HCT116 (cell line): ENCODE results near the gene OPCML. TPM values are rescaled to one million over a fixed set of nuclear protein-coding genes. Genes with fewer than 3 reads are reported as not detected.

Experiments
- ATAC-seq: fragments of 200-7000 bp; cut with Tn5 transposase; 2 replicates; pipeline ENCODE4 v1.9.1; 2020; ENCODE audit warnings: mild to moderate bottlenecking, moderate library complexity
- BruUV-seq: library from RNA; stranded (reverse); fragments of 400-500 nt; replicated peaks from 2 replicates; lab custom pipeline; 2021; lab: Mats Ljungman, UMichigan
- CTCF ChIA-PET: fragments of 300-600 bp; sonication (Branson Sonifier 250); formaldehyde crosslinking; loops from one replicate; lab custom pipeline; 2021; ENCODE audit warnings: antibody characterized with exemption; lab: Charles Lee
- POLR2A ChIA-PET: fragments of 300-600, 350-600 bp; sonication (Branson Sonifier 250); formaldehyde crosslinking; loops from one replicate; lab custom pipeline; 2021; ENCODE audit warnings: antibody characterized with exemption; lab: Charles Lee
- RAD21 ChIA-PET, 2 experiments: fragments of 300-600 bp; sonication (Branson Sonifier 250); formaldehyde crosslinking; loops; one replicate each; lab custom pipeline; 2023; ENCODE audit warnings: low total read pairs in 2 of 2; ENCODE audit not compliant: uncharacterized antibody in 2 of 2, unreplicated experiment in 2 of 2, low non-redundant PET in 1 of 2; lab: Charles Lee
- DNase-seq: peaks from one replicate; pipeline ENCODE4 v3.0.0-alpha.2; 2010; ENCODE audit warnings: low read depth, low spot score
- H2AFZ ChIP-seq: fragments of 200-600 bp; shearing (Covaris generic), sonication (generic); 2 replicates; pipeline ENCODE4 v1.6.1; 2017; ENCODE audit warnings: low read depth, mixed run types, mixed read lengths, antibody characterized with exemption, low read length; ENCODE audit not compliant: poor library complexity, severe bottlenecking
- H3K27ac ChIP-seq: 2 replicates; pipeline ENCODE4 v1.5.1; 2012; ENCODE audit warnings: low read depth, low read length
- H3K27me3 ChIP-seq: fragments of 200-600 bp; sonication (generic); 2 replicates; pipeline ENCODE4 v1.6.1; 2016; ENCODE audit warnings: mixed run types, low read length, mixed read lengths; ENCODE audit not compliant: insufficient read depth
- H3K36me3 ChIP-seq, 2 experiments: fragments of 200-500 bp in 1 of 2; fragments of 200-600 bp in 1 of 2; sonication (Bioruptor generic) in 1 of 2; sonication (generic) in 1 of 2; 2 replicates each; pipeline versions ENCODE4 v1.5.1 to v1.6.1; 2014 to 2016; ENCODE audit warnings: low read length in 2 of 2, inconsistent platforms in 1 of 2, mixed read lengths in 1 of 2, mixed run types in 1 of 2; ENCODE audit not compliant: insufficient read depth in 2 of 2, control insufficient read depth in 1 of 2
- H3K4me1 ChIP-seq, 2 experiments: fragments of 200-600 bp in 1 of 2; sonication (generic) in 1 of 2; 2 replicates each; pipeline versions ENCODE4 v1.5.1 to v1.6.1; 2012 to 2017; ENCODE audit warnings: low read length in 2 of 2, inconsistent platforms in 1 of 2, mild to moderate bottlenecking in 1 of 2, mixed read lengths in 1 of 2, mixed run types in 1 of 2, moderate library complexity in 1 of 2; ENCODE audit not compliant: insufficient read depth in 2 of 2, control insufficient read depth in 1 of 2
- H3K4me2 ChIP-seq: fragments of 200-600 bp; sonication (generic); 2 replicates; pipeline ENCODE4 v1.6.1; 2017; ENCODE audit warnings: mixed run types, low read length, mixed read lengths
- H3K4me3 ChIP-seq, 2 experiments: fragments of 200-600 bp in 1 of 2; sonication (generic) in 1 of 2; replicated peaks in 1 of 2; 2 replicates each; pipeline ENCODE4 v1.5.1; 2011 to 2016; ENCODE audit warnings: low read length in 2 of 2, control low read depth in 1 of 2, low read depth in 1 of 2, mild to moderate bottlenecking in 1 of 2, mixed read lengths in 1 of 2, mixed run types in 1 of 2
- H3K79me2 ChIP-seq: fragments of 200-600 bp; sonication (generic); 2 replicates; pipeline ENCODE4 v1.6.1; 2017; ENCODE audit warnings: mild to moderate bottlenecking, mixed run types, low read length, moderate library complexity, mixed read lengths; ENCODE audit not compliant: insufficient read depth
- H3K9ac ChIP-seq: fragments of 200-600 bp; sonication (generic); 2 replicates; pipeline ENCODE4 v1.6.1; 2016; ENCODE audit warnings: low read length, mixed read lengths
- H3K9me2 ChIP-seq: fragments of 200-600 bp; sonication (generic), shearing (Covaris generic); 2 replicates; pipeline ENCODE4 v1.6.1; 2017; ENCODE audit warnings: mixed run types, mild to moderate bottlenecking, moderate library complexity; ENCODE audit not compliant: insufficient read depth
- H3K9me3 ChIP-seq, 2 experiments: fragments of 200-500 bp in 1 of 2; fragments of 200-600 bp in 1 of 2; sonication (Bioruptor generic) in 1 of 2; sonication (generic) in 1 of 2; 2 replicates each; pipeline ENCODE4 v1.6.1; 2014 to 2017; ENCODE audit warnings: low read length in 2 of 2, mixed read lengths in 2 of 2, inconsistent platforms in 1 of 2, low read depth in 1 of 2, mild to moderate bottlenecking in 1 of 2, mixed run types in 1 of 2, moderate library complexity in 1 of 2; ENCODE audit not compliant: control insufficient read depth in 1 of 2, insufficient read depth in 1 of 2
- H4K20me1 ChIP-seq: fragments of 200-600 bp; sonication (generic), shearing (Covaris generic); 2 replicates; pipeline ENCODE4 v1.6.1; 2017; ENCODE audit warnings: mixed run types, mild to moderate bottlenecking, moderate library complexity; ENCODE audit not compliant: insufficient read depth
- CTCF ChIP-seq, 3 experiments: fragments of 200-600 bp in 1 of 3; sonication (generic) in 1 of 3; IDR thresholded peaks in 2 of 3; conservative IDR thresholded peaks in 1 of 3; 2 replicates each; pipeline ENCODE4 v1.5.1; 2012 to 2017; ENCODE audit warnings: low read depth in 2 of 3, low read length in 2 of 3, antibody characterized with exemption in 1 of 3, borderline replicate concordance in 1 of 3, control low read depth in 1 of 3, mild to moderate bottlenecking in 1 of 3, mixed read lengths in 1 of 3, mixed run types in 1 of 3, moderate library complexity in 1 of 3; ENCODE audit not compliant: insufficient read depth in 1 of 3
- EGR1 ChIP-seq: IDR thresholded peaks from 2 replicates; pipeline ENCODE4 v1.6.1; 2012; ENCODE audit warnings: low read depth
- REST ChIP-seq: IDR thresholded peaks from 2 replicates; pipeline ENCODE4 v1.6.1; 2012; ENCODE audit warnings: low read depth
- intact Hi-C: fragments of 100-400 bp; cut with micrococcal nuclease; formaldehyde crosslinking; loops from 2 replicates; pipeline ENCODE4 v1.10.0; 2022
- total RNA-seq: library from RNA; stranded (reverse); gene quantifications from one replicate; pipeline ENCODE4 v1.2.1, GENCODE V29; 2021; ENCODE audit not compliant: unreplicated experiment

Gene OPCML
- total RNA-seq, 1 experiment from 2014 or later, result not detected

GRCh38 chr11:133339495-133340140 lies 192.7 kb downstream of the OPCML start:
- Histone ChIP-seq H3K4me3 (no peak overlapping the region), H3K4me1 (no peaks in the 10 kb centered on the region), H3K27ac (no peak overlapping the region), H3K9me2 (no peaks in the 10 kb centered on the region), H3K27me3 (no peaks in the 10 kb centered on the region), H2AFZ (no peak overlapping the region), H3K79me2 (no peaks in the 10 kb centered on the region), H4K20me1 (no peaks in the 10 kb centered on the region), H3K36me3 (no peaks in the 10 kb centered on the region), H3K9ac (no peak overlapping the region), H3K4me2 (no peak overlapping the region), H3K9me3 (peaks cover 6 to 25% of the 10 kb centered on the region in 2 experiments; a peak in 2 of 4 replicates)
- intact Hi-C loops, result no loop called here
- ChIA-PET RAD21 (no interaction called here), POLR2A (no interaction called here), CTCF (no interaction called here)
- DNase-seq (no peak), ATAC-seq (no peak)
- TF ChIP-seq EGR1, result no peak
- no peak for TF ChIP-seq CTCF (IDR thresholded peaks at IDR 0.05 in 2 of 3, conservative IDR thresholded peaks at IDR 0.05 in 1 of 3; ENCODE audit: borderline replicate concordance in 1 of 3, insufficient read depth in 1 of 3, low read depth in 2 of 3, low read length in 2 of 3)
- TF ChIP-seq REST, result no peak
- BruUV-seq, result no TSS peak
